Mucosa of descending colon (tissue), 3 donors: Measurements from ENCODE around the gene PUM1. TPM values are rescaled to one million over a fixed set of nuclear protein-coding genes. Genes with fewer than 3 reads are reported as not detected.
"Not testable (repeated sequence)": the region's sequence is repeated elsewhere in the genome, so short reads cannot be mapped to it uniquely, and the experiment has no call there.

Experiments used
- ATAC-seq: fragments of 200-7000 bp; cut with Tn5 transposase; one replicate; pipeline ENCODE4 v1.9.1; 2020; ENCODE audit warnings: mild to moderate bottlenecking, moderate library complexity
- DNase-seq, 3 donors: peaks; one replicate each; pipeline ENCODE4 v3.0.0-alpha.2; 2020
- H3K36me3 ChIP-seq: fragments of 200-600 bp; one replicate; pipeline ENCODE4 v1.8.0; 2021; ENCODE audit warnings: low read depth, mild to moderate bottlenecking
- H3K4me1 ChIP-seq: fragments of 200-600 bp; one replicate; pipeline ENCODE4 v1.8.0; 2021; ENCODE audit warnings: low read depth, mild to moderate bottlenecking
- H3K4me3 ChIP-seq: fragments of 200-600 bp; one replicate; pipeline ENCODE4 v1.8.0; 2021; ENCODE audit warnings: mild to moderate bottlenecking
- H3K9me3 ChIP-seq: fragments of 200-600 bp; one replicate; pipeline ENCODE4 v1.8.0; 2021; ENCODE audit warnings: mild to moderate bottlenecking
- intact Hi-C, 2 donors: fragments of 100-400 bp; cut with DNase I in 1 of 2; cut with micrococcal nuclease in 1 of 2; formaldehyde crosslinking; loops; one replicate each; pipeline versions ENCODE4 v1.11.0 to v1.11.1; 2022; cut with DNase I, micrococcal nuclease
- total RNA-seq, 3 donors: library from RNA; stranded (reverse); fragmentation: NEBNext Ultra II Directional in 2 of 3; extraction: Animal tissue kit (Norgen Biotek cat#: 25700) in 2 of 3; gene quantifications; one replicate each; pipeline versions ENCODE4 v1.2.1 to v1.2.4, GENCODE V29; 2021 to 2023
- TF ChIP-seq, protein P1 (sequence below): fragments of 200-600 bp; IDR thresholded peaks from one replicate; pipeline ENCODE4 v1.8.0; 2022; ENCODE audit warnings: antibody characterized with exemption, mild to moderate bottlenecking
- donor health status: DM: no; HTN: no; CAD: no; lungs with moderate emphysema.
- donor health status: DM: no; HTN: no; CAD: no.
- donor health status: DM: no; HTN: yes; CAD: no.

The PUM1 gene
- total RNA-seq, 3 donors from 2014 or later: 116 to 135 (median 127) TPM

DNA sequence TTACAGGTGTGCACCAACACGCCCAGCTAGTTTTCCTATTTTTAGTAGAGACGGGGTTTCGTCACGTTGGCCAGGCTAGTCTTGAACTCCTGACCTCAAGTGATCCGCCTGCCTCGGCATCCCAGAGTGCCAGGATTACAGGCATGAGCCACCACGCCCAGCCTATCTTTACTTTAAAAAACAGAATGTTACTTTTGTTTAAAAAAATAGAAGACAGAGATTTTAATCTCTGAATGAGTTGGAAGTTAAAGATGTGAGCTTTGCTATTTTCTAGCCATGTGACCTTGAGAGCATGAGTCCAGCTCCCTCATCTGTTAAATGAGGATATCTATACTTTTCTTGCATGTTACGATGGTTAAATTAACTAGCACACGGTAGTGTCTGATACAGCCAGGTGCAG, 3.9 kb upstream of the PUM1 start:
- intact Hi-C loops: no loop called here

DNA sequence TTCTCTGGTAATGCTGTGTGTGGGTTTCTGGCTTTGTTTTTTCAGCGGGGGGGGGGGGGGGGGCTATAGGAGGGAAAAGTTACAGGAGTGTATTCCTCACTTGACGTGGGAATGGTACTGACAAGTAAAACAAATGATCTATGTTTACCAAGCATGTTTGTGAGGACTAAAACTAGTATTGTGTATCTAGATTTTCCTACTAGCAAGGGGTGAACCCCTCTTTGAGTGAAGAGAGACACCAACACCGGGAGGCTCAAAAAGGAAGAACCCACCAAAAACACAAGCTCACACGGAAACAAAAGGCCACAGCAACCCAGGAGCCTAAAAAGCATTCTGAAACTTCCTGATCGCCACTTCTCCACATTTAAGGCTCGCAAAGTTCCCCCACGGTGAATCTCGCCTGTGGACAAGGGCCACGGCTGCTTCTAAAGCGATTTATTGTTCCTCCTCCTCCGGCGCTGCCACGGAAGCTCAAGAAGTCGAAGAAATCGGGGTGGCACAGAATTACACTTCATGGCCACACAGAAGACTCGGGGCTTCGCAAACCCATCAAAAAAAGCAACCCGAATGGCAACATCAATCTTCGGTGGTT, 703 bp downstream of the PUM1 start:
- Histone ChIP-seq H3K9me3 (no peaks in the 10 kb centered on the region), H3K4me1 (peaks cover 16% of the 10 kb centered on the region), H3K4me3 (peak overlapping the region; percentile 68), H3K36me3 (no peaks in the 10 kb centered on the region)
- TF ChIP-seq, protein P1, sequence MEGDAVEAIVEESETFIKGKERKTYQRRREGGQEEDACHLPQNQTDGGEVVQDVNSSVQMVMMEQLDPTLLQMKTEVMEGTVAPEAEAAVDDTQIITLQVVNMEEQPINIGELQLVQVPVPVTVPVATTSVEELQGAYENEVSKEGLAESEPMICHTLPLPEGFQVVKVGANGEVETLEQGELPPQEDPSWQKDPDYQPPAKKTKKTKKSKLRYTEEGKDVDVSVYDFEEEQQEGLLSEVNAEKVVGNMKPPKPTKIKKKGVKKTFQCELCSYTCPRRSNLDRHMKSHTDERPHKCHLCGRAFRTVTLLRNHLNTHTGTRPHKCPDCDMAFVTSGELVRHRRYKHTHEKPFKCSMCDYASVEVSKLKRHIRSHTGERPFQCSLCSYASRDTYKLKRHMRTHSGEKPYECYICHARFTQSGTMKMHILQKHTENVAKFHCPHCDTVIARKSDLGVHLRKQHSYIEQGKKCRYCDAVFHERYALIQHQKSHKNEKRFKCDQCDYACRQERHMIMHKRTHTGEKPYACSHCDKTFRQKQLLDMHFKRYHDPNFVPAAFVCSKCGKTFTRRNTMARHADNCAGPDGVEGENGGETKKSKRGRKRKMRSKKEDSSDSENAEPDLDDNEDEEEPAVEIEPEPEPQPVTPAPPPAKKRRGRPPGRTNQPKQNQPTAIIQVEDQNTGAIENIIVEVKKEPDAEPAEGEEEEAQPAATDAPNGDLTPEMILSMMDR: no peak
- ATAC-seq (peak; percentile 12), DNase-seq (peak in 2 of 3 donors; percentile 47 to 60)
- intact Hi-C loops: no loop called here

More for the DNA sequence above, 3.9 kb upstream of the PUM1 start:
- H3K36me3 ChIP-seq: no peaks in the 10 kb centered on the region
- H3K4me3 ChIP-seq: no peak overlapping the region
- ATAC-seq (no peak), DNase-seq (no peak)
- no peaks in the 10 kb centered on the region for H3K4me1 ChIP-seq
- no peaks in the 10 kb centered on the region for H3K9me3 ChIP-seq
- TF ChIP-seq, protein P1: no peak

DNA sequence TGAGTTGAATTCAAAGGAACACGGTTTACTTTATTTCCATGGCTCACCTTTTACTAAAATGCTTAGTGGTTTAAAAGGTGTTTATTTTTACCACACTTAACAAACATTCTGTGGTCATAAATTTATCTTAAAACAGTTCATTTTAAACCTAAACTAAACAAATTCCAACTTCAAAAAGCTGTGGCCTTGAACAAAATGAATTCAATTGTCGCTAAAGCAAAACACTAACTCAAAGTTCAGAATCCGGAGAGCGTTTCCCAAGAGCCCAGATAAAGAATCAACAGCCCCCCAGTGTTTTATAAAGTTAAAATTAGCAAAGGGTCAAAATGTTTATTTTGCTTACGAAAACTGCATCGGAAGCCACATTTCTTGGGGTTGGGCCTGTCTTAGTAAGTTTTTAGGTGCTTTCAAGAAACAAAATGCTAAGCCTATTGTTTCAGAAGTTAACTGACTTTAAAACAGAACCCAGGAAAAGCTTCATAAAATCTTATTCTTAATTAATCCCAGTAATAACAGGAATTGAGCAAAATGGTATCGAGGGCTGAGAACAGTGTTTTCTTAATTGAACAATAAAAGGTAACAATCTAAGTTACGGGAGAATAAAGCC, 1.3 kb downstream of the PUM1 start:
- H3K4me3 ChIP-seq: no peak overlapping the region
- TF ChIP-seq, protein P1: no peak
- DNase-seq (no peak), ATAC-seq (no peak)
- intact Hi-C loops: no loop called here
- H3K4me1 ChIP-seq: peaks cover 16% of the 10 kb centered on the region
- H3K36me3 ChIP-seq: no peaks in the 10 kb centered on the region
- H3K9me3 ChIP-seq: no peaks in the 10 kb centered on the region

DNA sequence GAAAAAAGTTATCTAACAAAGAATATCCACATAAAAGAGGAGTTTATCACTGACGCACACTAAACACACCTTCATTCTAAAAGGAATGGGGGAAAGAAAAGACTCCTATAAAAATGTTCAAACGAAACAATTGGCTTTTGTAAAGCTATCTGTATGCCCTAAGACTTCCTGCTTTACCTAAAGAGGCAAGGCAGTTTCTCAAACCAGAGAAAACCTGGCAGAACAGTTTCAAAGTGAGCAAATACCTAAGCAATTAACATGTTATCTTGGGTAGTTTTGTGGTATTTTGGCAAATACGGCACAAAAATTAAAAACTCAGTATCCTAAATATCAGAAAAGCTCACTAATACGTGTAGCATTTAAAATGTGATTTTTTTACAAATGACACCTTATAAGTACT, 1.9 kb downstream of the PUM1 start:
- DNase-seq: no peak
- Histone ChIP-seq H3K4me1 (peaks cover 16% of the 10 kb centered on the region), H3K9me3 (no peaks in the 10 kb centered on the region), H3K4me3 (no peak overlapping the region), H3K36me3 (peaks cover 2% of the 10 kb centered on the region)
- TF ChIP-seq, protein P1: no peak
- ATAC-seq: peak; percentile 9
- intact Hi-C loops: no loop called here

DNA sequence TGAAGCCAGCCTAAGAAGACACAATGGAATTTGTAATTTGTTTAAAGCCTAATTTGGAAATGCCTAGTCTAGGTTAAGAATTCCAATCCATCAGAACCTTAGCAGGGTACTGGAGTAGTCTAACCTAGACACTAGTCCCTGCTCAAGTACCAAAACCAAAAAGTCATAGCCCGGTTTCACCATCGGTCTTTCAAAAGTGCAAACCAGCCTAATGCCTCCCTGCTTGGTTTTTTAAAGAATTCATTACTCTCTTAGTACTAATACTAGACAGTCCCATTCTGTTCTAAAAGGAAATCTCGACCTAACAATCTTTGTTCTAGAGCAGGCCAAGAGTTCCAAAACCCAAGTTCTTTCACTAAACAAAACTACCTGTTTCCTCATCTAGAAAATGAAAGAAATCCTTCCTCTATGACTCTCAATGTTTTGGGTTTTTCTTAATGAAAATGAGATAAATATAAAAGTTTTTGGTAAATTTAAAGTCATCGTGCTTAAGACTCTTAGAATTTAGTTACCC, 2.6 kb downstream of the PUM1 start:
- peaks cover 4% of the 10 kb centered on the region for H3K36me3 ChIP-seq
- peaks cover 16% of the 10 kb centered on the region for H3K4me1 ChIP-seq
- no peak for DNase-seq
- ATAC-seq: no peak
- H3K4me3 ChIP-seq: no peak overlapping the region
- intact Hi-C loops: no loop called here
- no peaks in the 10 kb centered on the region for H3K9me3 ChIP-seq
- TF ChIP-seq, protein P1: no peak

DNA sequence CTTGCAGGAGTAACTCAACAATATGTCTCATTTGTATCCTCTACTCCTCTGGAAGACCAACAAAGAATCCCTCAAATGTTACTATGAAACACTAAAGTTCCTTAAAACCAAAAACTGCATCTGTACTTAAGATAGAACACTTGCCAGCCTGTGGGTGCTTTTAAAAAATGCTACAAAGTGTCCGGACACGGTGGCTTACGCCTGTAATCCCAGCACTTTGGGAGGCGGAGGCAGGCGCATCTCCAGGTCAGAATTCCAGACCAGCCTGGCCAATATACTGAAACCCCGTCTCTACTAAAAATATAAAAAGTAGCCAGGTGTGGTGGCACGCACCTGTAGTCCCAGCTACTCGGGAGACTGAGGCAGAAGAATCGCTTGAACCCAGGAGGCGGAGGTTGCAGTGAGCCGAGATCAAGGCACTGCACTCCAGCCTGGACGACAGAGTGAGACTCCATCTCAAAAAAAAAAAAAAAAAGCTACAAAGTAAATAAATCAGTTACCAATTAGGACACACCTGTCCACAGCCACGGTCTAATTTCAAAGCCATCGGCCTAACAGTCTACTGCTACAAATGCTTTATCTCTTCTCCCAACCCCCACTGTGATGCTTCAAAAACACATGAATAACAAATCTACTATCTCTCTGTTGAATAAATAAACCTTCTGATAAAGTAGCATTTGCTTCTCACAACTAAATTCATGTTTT, 3.2 kb downstream of the PUM1 start:
- ATAC-seq: peak; percentile 7
- peaks cover 16% of the 10 kb centered on the region for H3K4me1 ChIP-seq
- H3K4me3 ChIP-seq, intact Hi-C loops, H3K36me3 ChIP-seq, H3K9me3 ChIP-seq: not testable (repeated sequence)
- peak in 1 of 3 donors; percentile 18 for DNase-seq
